Uterus (tissue), 4 donors: ENCODE results near the gene TBL1X. TPM values are rescaled to one million over a fixed set of nuclear protein-coding genes. Genes with fewer than 3 reads are reported as not detected.
A peak's percentile ranks its signal among the peaks of the same experiment; 100 is the strongest.
"Not testable (repeated sequence)": the region's sequence is repeated elsewhere in the genome, so short reads cannot be mapped to it uniquely, and the experiment has no call there.

Source experiments
- DNase-seq, 2 donors: peaks; one replicate each; pipeline ENCODE4 v3.0.0-alpha.2; 2019 to 2020
- H3K27ac ChIP-seq, 2 donors: fragments of 200-600 bp; sonication (generic); 1 replicate in 1 of 2; 2 replicates in 1 of 2; pipeline ENCODE4 v1.5.1; 2016 to 2018
- H3K27me3 ChIP-seq, 2 donors: fragments of 200-600 bp; sonication (generic); one replicate each; pipeline ENCODE4 v1.5.1; 2018 to 2019; ENCODE audit warnings: control low read depth in 1 of 2
- H3K36me3 ChIP-seq, 2 donors: fragments of 200-600 bp; sonication (generic); one replicate each; pipeline ENCODE4 v1.5.1; 2019; ENCODE audit warnings: control low read depth in 1 of 2
- H3K4me1 ChIP-seq, 2 donors: fragments of 200-600 bp; sonication (generic); one replicate each; pipeline ENCODE4 v1.5.1; 2018 to 2019; ENCODE audit warnings: control low read depth in 1 of 2
- H3K4me3 ChIP-seq, 2 donors: fragments of 200-600 bp; sonication (generic); 1 replicate in 1 of 2; 2 replicates in 1 of 2; pipeline ENCODE4 v1.5.1; 2018 to 2019; ENCODE audit warnings: mild to moderate bottlenecking in 1 of 2
- H3K9me3 ChIP-seq, 2 donors: fragments of 200-600 bp; sonication (generic); one replicate each; pipeline ENCODE4 v1.5.1; 2019; ENCODE audit warnings: control low read depth in 1 of 2
- CTCF ChIP-seq, 4 experiments: fragments of 200-600 bp in 2 of 4; fragments of 450-650 bp in 2 of 4; sonication (generic) in 2 of 4; IDR thresholded peaks; one replicate each; pipeline ENCODE4 v1.5.1; 2016 to 2019; ENCODE audit warnings: antibody characterized with exemption in 4 of 4, mild to moderate bottlenecking in 2 of 4, moderate library complexity in 1 of 4
- POLR2A ChIP-seq, 2 donors: fragments of 450-650 bp; IDR thresholded peaks; one replicate each; pipeline ENCODE4 v1.6.1; 2016; ENCODE audit warnings: antibody characterized with exemption in 2 of 2, mild to moderate bottlenecking in 1 of 2, moderate library complexity in 1 of 2
- intact Hi-C: fragments of 100-400 bp; cut with DNase I; formaldehyde crosslinking; loops from one replicate; pipeline ENCODE4 v1.15.1; 2023; ENCODE audit warnings: low total_unique reads
- total RNA-seq, 4 donors: library from RNA; depleted of rRNA in 3 of 4; stranded (reverse); fragments of >200 nt in 3 of 4; gene quantifications; one replicate each; pipeline versions ENCODE4 v1.1.0 to v1.2.4, GENCODE V29; 2014 to 2023
- donor health status: DM: yes; HTN: yes; CAD: no.

TBL1X gene
- total RNA-seq, 4 donors from 2014 or later = 15.4 to 121 (median 47.7) TPM

GRCh38 chrX:9467146-9467545 lies 2.3 kb downstream of the TBL1X start:
- Histone ChIP-seq H3K27me3 (no peaks in the 10 kb centered on the region), H3K4me1 (no peaks in the 10 kb centered on the region), H3K4me3 (peak overlapping the region; percentile 56 to 65), H3K36me3 (no peaks in the 10 kb centered on the region), H3K27ac (peak overlapping the region; percentile 90 to 95), H3K9me3 (no peaks in the 10 kb centered on the region)
- DNase-seq = no peak
- intact Hi-C loops = no loop called here
- no peak for TF ChIP-seq CTCF (IDR thresholded peaks at IDR 0.05)
- TF ChIP-seq POLR2A (IDR thresholded peaks at IDR 0.05) = no peak

GRCh38 chrX:9467751-9468150 lies 2.9 kb downstream of the TBL1X start:
- H3K9me3 ChIP-seq = no peaks in the 10 kb centered on the region
- peak overlapping the region; percentile 90 to 95 for H3K27ac ChIP-seq
- TF ChIP-seq CTCF (IDR thresholded peaks at IDR 0.05) = no peak
- no peak for TF ChIP-seq POLR2A (IDR thresholded peaks at IDR 0.05)
- H3K4me3 ChIP-seq = peak overlapping the region; percentile 56 to 65
- intact Hi-C loops = no loop called here
- DNase-seq = no peak
- no peaks in the 10 kb centered on the region for H3K36me3 ChIP-seq
- no peaks in the 10 kb centered on the region for H3K4me1 ChIP-seq
- no peaks in the 10 kb centered on the region for H3K27me3 ChIP-seq

DNA sequence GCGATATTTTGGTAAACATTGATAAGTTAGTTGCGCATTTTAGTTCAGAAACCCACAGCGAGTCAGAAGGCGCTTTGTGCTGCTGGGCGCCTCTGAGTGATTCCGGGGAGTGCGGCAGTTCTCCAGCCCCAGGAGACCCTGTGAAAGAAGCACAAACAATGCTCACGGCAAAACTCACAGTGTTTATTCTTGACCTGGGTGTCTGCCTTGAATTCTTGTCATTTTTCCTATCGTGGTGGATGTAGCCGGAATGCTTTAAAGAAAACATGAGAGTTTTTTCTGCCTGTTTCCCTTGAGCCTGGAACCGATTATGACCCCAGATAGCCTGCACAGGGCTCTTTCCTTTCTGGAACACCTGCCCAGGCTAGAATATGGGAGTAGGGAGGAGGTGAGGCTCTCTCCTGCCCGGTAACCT lies 6.7 kb downstream of the TBL1X start:
- Histone ChIP-seq H3K9me3 (no peaks in the 10 kb centered on the region), H3K36me3 (no peaks in the 10 kb centered on the region), H3K27ac (no peak overlapping the region), H3K4me1 (no peaks in the 10 kb centered on the region), H3K27me3 (no peaks in the 10 kb centered on the region), H3K4me3 (no peak overlapping the region)
- no peak for TF ChIP-seq POLR2A (IDR thresholded peaks at IDR 0.05)
- no peak for TF ChIP-seq CTCF (IDR thresholded peaks at IDR 0.05)
- intact Hi-C loops = no loop called here
- DNase-seq = no peak

GRCh38 chrX:9473708-9474107 lies 8.8 kb downstream of the TBL1X start:
- Histone ChIP-seq H3K27me3 (no peaks in the 10 kb centered on the region), H3K4me1 (no peaks in the 10 kb centered on the region), H3K4me3 (no peak overlapping the region), H3K27ac (no peak overlapping the region), H3K36me3 (no peaks in the 10 kb centered on the region), H3K9me3 (no peaks in the 10 kb centered on the region)
- DNase-seq = no peak
- TF ChIP-seq CTCF (IDR thresholded peaks at IDR 0.05) = no peak
- no peak for TF ChIP-seq POLR2A (IDR thresholded peaks at IDR 0.05)
- intact Hi-C loops = no loop called here

GRCh38 chrX:9475417-9475816 lies 10.6 kb downstream of the TBL1X start:
- H3K4me1 ChIP-seq, H3K36me3 ChIP-seq, H3K9me3 ChIP-seq, H3K27me3 ChIP-seq, intact Hi-C loops, DNase-seq, H3K4me3 ChIP-seq, H3K27ac ChIP-seq: not testable (repeated sequence)

- no peaks in the 10 kb centered on the region for H3K4me1 ChIP-seq
- intact Hi-C loops = no loop called here
Observed at GRCh38 chrX:9475984-9476383, 11.1 kb downstream of the TBL1X start.

More at GRCh38 chrX:9475984-9476383, 11.1 kb downstream of the TBL1X start:
- no peak overlapping the region for H3K4me3 ChIP-seq
- TF ChIP-seq POLR2A (IDR thresholded peaks at IDR 0.05) (no peak), CTCF (IDR thresholded peaks at IDR 0.05) (no peak)
- no peaks in the 10 kb centered on the region for H3K27me3 ChIP-seq
- H3K9me3 ChIP-seq = no peaks in the 10 kb centered on the region
- H3K36me3 ChIP-seq = no peaks in the 10 kb centered on the region
- DNase-seq = no peak
- H3K27ac ChIP-seq = no peak overlapping the region
